GM12878 (cell line): ENCODE results near the gene POMP. TPM values are rescaled to one million over a fixed set of nuclear protein-coding genes. Genes with fewer than 3 reads are reported as not detected.

Source experiments
- ATAC-seq: fragments of 200-7000 bp; cut with Tn5 transposase; 3 replicates; pipeline ENCODE4 v1.9.1; 2020; ENCODE audit warnings: mild to moderate bottlenecking, moderate library complexity
- BruUV-seq: library from RNA; stranded (reverse); fragments of 400-500 nt; replicated peaks from 2 replicates; lab custom pipeline; 2021; lab: Mats Ljungman, UMichigan
- CTCF ChIA-PET: fragments of 300-600 bp; sonication (Branson Sonifier 250); formaldehyde crosslinking; extraction: SDS; loops from one replicate; lab custom pipeline; 2021; ENCODE audit warnings: inconsistent platforms; lab: Yijun Ruan, JAX
- POLR2A ChIA-PET: fragments of 350-600 bp; formaldehyde crosslinking; extraction: SDS; loops from one replicate; lab custom pipeline; 2021; ENCODE audit warnings: inconsistent platforms; lab: Charles Lee
- RAD21 ChIA-PET: fragments of 300-600 bp; sonication (Branson Sonifier 250); formaldehyde crosslinking; loops from one replicate; lab custom pipeline; 2023; ENCODE audit warnings: antibody characterized with exemption; ENCODE audit not compliant: unreplicated experiment; lab: Charles Lee
- SMC1A ChIA-PET: fragments of 300-600 bp; sonication (Branson Sonifier 250); formaldehyde crosslinking; loops from one replicate; lab custom pipeline; 2023; ENCODE audit not compliant: unreplicated experiment, uncharacterized antibody; lab: Charles Lee
- DNase-seq: peaks from one replicate; pipeline ENCODE4 v3.0.0-alpha.2; 2011; ENCODE audit warnings: low read depth, low spot score
- FAIRE-seq: peaks from 3 replicates; lab custom pipeline; 2011; peaks lifted over from hg19 to GRCh38; lab: Jason Lieb, UNC
- H2AFZ ChIP-seq: 2 replicates; pipeline ENCODE4 v1.6.0; 2011; ENCODE audit warnings: low read depth, low read length, control low read depth; ENCODE audit not compliant: control insufficient read depth
- H3K27ac ChIP-seq: 2 replicates; pipeline ENCODE4 v1.5.1; 2011; ENCODE audit warnings: control low read depth; ENCODE audit not compliant: control insufficient read depth, insufficient read depth
- H3K27me3 ChIP-seq, 2 experiments: replicated peaks in 1 of 2; 2 replicates each; pipeline versions ENCODE4 v1.6.0 to v1.6.1; 2011; ENCODE audit warnings: low read length in 1 of 2; ENCODE audit not compliant: control insufficient read depth in 2 of 2, insufficient read depth in 2 of 2
- H3K36me3 ChIP-seq, 2 experiments: 2 replicates each; pipeline ENCODE4 v1.5.1; 2011; ENCODE audit warnings: low read length in 1 of 2; ENCODE audit not compliant: control insufficient read depth in 2 of 2, insufficient read depth in 2 of 2
- H3K4me1 ChIP-seq: 2 replicates; pipeline ENCODE4 v1.6.1; 2011; ENCODE audit warnings: mild to moderate bottlenecking, low read length, moderate library complexity, mixed read lengths; ENCODE audit not compliant: control insufficient read depth, insufficient read depth
- H3K4me2 ChIP-seq: 2 replicates; pipeline ENCODE4 v1.6.0; 2011; ENCODE audit warnings: control low read depth; ENCODE audit not compliant: control insufficient read depth, insufficient read depth
- H3K4me3 ChIP-seq: fragments of 200-600 bp; sonication (generic); 2 replicates; pipeline ENCODE4 v1.5.1; 2016
- H3K79me2 ChIP-seq: 2 replicates; pipeline ENCODE4 v1.6.0; 2011; ENCODE audit warnings: low read length; ENCODE audit not compliant: control insufficient read depth, insufficient read depth
- H3K9ac ChIP-seq: 2 replicates; pipeline ENCODE4 v1.8.0; 2011; ENCODE audit warnings: low read length, control low read depth, mixed read lengths; ENCODE audit not compliant: control insufficient read depth, insufficient read depth
- H3K9me3 ChIP-seq: replicated peaks from 3 replicates; pipeline ENCODE4 v1.5.1; 2011; ENCODE audit warnings: mild to moderate bottlenecking, low read length; ENCODE audit not compliant: control insufficient read depth, insufficient read depth
- H4K20me1 ChIP-seq: 2 replicates; pipeline ENCODE4 v1.6.0; 2011; ENCODE audit not compliant: control insufficient read depth, insufficient read depth
- BMI1 ChIP-seq: fragments of 450-650 bp; IDR thresholded peaks from 2 replicates; pipeline ENCODE4 v1.6.1; 2016; ENCODE audit warnings: mild to moderate bottlenecking, moderate library complexity, borderline replicate concordance
- CBX5 ChIP-seq: sonication (generic); IDR thresholded peaks from 2 replicates; pipeline ENCODE4 v1.6.1; 2016; ENCODE audit warnings: low read depth, moderate library complexity, mild to moderate bottlenecking, inconsistent platforms
- ELK1 ChIP-seq: IDR thresholded peaks from 2 replicates; pipeline ENCODE4 v1.6.1; 2012; ENCODE audit warnings: low read depth, low read length, improper control_type of control experiment
- GABPA ChIP-seq: IDR thresholded peaks from 2 replicates; pipeline ENCODE4 v1.6.1; 2014; ENCODE audit warnings: antibody characterized with exemption, low read depth, mild to moderate bottlenecking, inconsistent platforms
- JUND ChIP-seq: IDR thresholded peaks from 2 replicates; pipeline ENCODE4 v1.6.1; 2012; ENCODE audit warnings: low read depth, mild to moderate bottlenecking, low read length, improper control_type of control experiment, moderate library complexity
- MAX ChIP-seq: IDR thresholded peaks from 2 replicates; pipeline ENCODE4 v1.6.1; 2012; ENCODE audit warnings: low read depth, low read length, improper control_type of control experiment
- MTA3 ChIP-seq: IDR thresholded peaks from 2 replicates; pipeline ENCODE4 v1.6.1; 2012; ENCODE audit warnings: low read length, inconsistent platforms, borderline replicate concordance
- NFXL1 ChIP-seq: fragments of 450-650 bp; IDR thresholded peaks from 2 replicates; pipeline ENCODE4 v1.6.1; 2017; ENCODE audit warnings: antibody characterized with exemption, mild to moderate bottlenecking, borderline replicate concordance
- SKIL ChIP-seq: fragments of 450-650 bp; IDR thresholded peaks from 2 replicates; pipeline ENCODE4 v1.6.1; 2017; ENCODE audit warnings: mild to moderate bottlenecking, low read depth, inconsistent platforms; ENCODE audit not compliant: poor library complexity, severe bottlenecking
- SREBF1 ChIP-seq: IDR thresholded peaks from 2 replicates; pipeline ENCODE4 v1.6.1; 2012; ENCODE audit warnings: mild to moderate bottlenecking, low read length
- STAT3 ChIP-seq: IDR thresholded peaks from 2 replicates; pipeline ENCODE4 v1.6.1; 2011; ENCODE audit warnings: low read depth, low read length, improper control_type of control experiment
- WRNIP1 ChIP-seq: IDR thresholded peaks from 2 replicates; pipeline ENCODE4 v1.6.1; 2011; ENCODE audit warnings: low read depth, low read length, improper control_type of control experiment, borderline replicate concordance
- WGBS: methylation state at CpG from one replicate; pipeline ENCODE4 v1.1.6; 2016; ENCODE audit warnings: low lambda C conversion rate; ENCODE audit not compliant: insufficient replicate concordance, insufficient coverage; ENCODE audit errors: missing lambda C conversion rate; 5-methylcytosine and 5-hydroxymethylcytosine counted together
- in situ Hi-C: fragments of 300-500 bp; cut with MboI; formaldehyde crosslinking; loops from 9 replicates; pipeline ENCODE4 v1.14.3; 2018; ENCODE audit warnings: mixed read lengths
- intact Hi-C: fragments of 100-400 bp; cut with micrococcal nuclease; formaldehyde crosslinking; loops from one replicate; pipeline ENCODE4 v1.14.2; 2022; ENCODE audit not compliant: unreplicated experiment
- polyA plus RNA-seq, 11 experiments: library from polyadenylated mRNA; depleted of rRNA in 4 of 11; unstranded in 6 of 11; stranded (reverse) in 5 of 11; fragments of >200 nt; fragmentation: Nextera tagmentation in 4 of 11; fragmentation: Illumina TruSeq in 1 of 11; extraction: Ambion mirVana in 4 of 11; extraction: Trizol in 1 of 11; gene quantifications; 1 replicate in 1 of 11; 2 replicates in 10 of 11; pipeline versions ENCODE4 v1.2.1 to v1.2.3, GENCODE V29; 2011 to 2016; ENCODE audit warnings: inconsistent platforms in 2 of 11, missing spikeins in 2 of 11, low read depth in 1 of 11
- total RNA-seq, 4 experiments: library from RNA; depleted of rRNA in 3 of 4; stranded (reverse); fragments of >200 nt in 3 of 4; fragmentation: Illumina TruSeq in 1 of 4; extraction: Trizol in 1 of 4; gene quantifications; 2 replicates each; pipeline versions ENCODE4 v1.2.1 to v1.2.3, GENCODE V29; 2013 to 2021

Gene POMP
- total and polyA plus RNA-seq, 10 of the 15 experiments (the other 5 are each of a cell fraction or from before 2014, with no cell fraction given) = 90.4 to 668 (median 144) TPM

GRCh38 chr13:28666897-28667488, 8.1 kb downstream of the POMP start:
- SMC1A ChIA-PET = no interaction called here
- Histone ChIP-seq H3K9me3 (no peaks in the 10 kb centered on the region), H3K4me2 (no peak overlapping the region), H3K9ac (no peak overlapping the region), H3K4me3 (no peak overlapping the region), H3K27ac (no peak overlapping the region), H3K36me3 (peaks cover 6 to 41% of the 10 kb centered on the region in 2 experiments), H3K27me3 (no peaks in the 10 kb centered on the region), H2AFZ (no peak overlapping the region), H3K79me2 (peaks cover 28% of the 10 kb centered on the region), H4K20me1 (no peaks in the 10 kb centered on the region), H3K4me1 (no peaks in the 10 kb centered on the region)
- in situ Hi-C loops (no loop called here), intact Hi-C loops (no loop called here)
- no peak for TF ChIP-seq MTA3
- TF ChIP-seq SREBF1 = no peak
- no peak for TF ChIP-seq BMI1
- TF ChIP-seq ELK1 = no peak
- TF ChIP-seq STAT3 = no peak
- TF ChIP-seq SKIL = no peak
- TF ChIP-seq JUND = no peak
- no peak for TF ChIP-seq MAX
- no peak for TF ChIP-seq GABPA
- TF ChIP-seq CBX5 = no peak
- no peak for TF ChIP-seq NFXL1
- no peak for TF ChIP-seq WRNIP1
- FAIRE-seq (no peak), DNase-seq (no peak), ATAC-seq (no peak; the same call in 2 of the 3 replicates)
- 95% methylated on average over 9 of the region's 9 CpGs for WGBS
- RAD21 ChIA-PET = no interaction called here
- CTCF ChIA-PET = no interaction called here
- no TSS peak for BruUV-seq
- POLR2A ChIA-PET = no interaction called here
